Inflammatory macrophage treated with lipopolysaccharide for 4 hours (primary cell): Measurements from ENCODE around the gene AKAP10.

Experiments used
- DNase-seq: peaks from one replicate; pipeline ENCODE4 v3.0.0-alpha.2; 2020

AKAP10 gene

GRCh38 chr17:19857640-19858039 is 120.0 kb downstream of the AKAP10 start:
- DNase-seq = no peak
